ENCODE measurements around the gene KLHL40.

GRCh38 chr3:42712688-42713372 lies 27.5 kb downstream of the KLHL40 start:
- no peak for TF ChIP-seq CTCF (conservative IDR thresholded peaks at IDR 0.05; ENCODE audit: low read depth, low read length)
- no peak for TF ChIP-seq EZH2 (IDR thresholded peaks at IDR 0.05; ENCODE audit: borderline replicate concordance, low read depth, low read length, poor library complexity, severe bottlenecking)
